Omental fat pad (tissue), 4 donors: Measurements from ENCODE around the gene AHRR. TPM values are rescaled to one million over a fixed set of nuclear protein-coding genes. Genes with fewer than 3 reads are reported as not detected.
"Not testable (repeated sequence)": the region's sequence is repeated elsewhere in the genome, so short reads cannot be mapped to it uniquely, and the experiment has no call there.

Experiments
- ATAC-seq: fragments of 150-250 bp; one replicate; pipeline ENCODE4 v1.9.1; 2016; ENCODE audit warnings: mild to moderate bottlenecking, moderate library complexity; ENCODE audit not compliant: low FRiP score
- DNase-seq: peaks from one replicate; pipeline ENCODE4 v3.0.0-alpha.2; 2019; ENCODE audit warnings: low spot score
- CTCF ChIP-seq, 3 donors: fragments of 450-650 bp; IDR thresholded peaks; one replicate each; pipeline ENCODE4 v1.5.1; 2016 to 2017; ENCODE audit warnings: antibody characterized with exemption in 3 of 3, mild to moderate bottlenecking in 3 of 3, moderate library complexity in 2 of 3
- total RNA-seq, 4 donors: library from RNA; depleted of rRNA; stranded (reverse); fragments of >200 nt; gene quantifications; one replicate each; pipeline ENCODE4 v1.1.0, GENCODE V29; 2016

The AHRR gene
- total RNA-seq, 4 donors from 2014 or later, result 0.25 to 2.2 (median 1.6) TPM

- DNase-seq, result no peak
These were observed 56.9 kb downstream of the AHRR start for GRCh38 chr5:378301-378891.

GRCh38 chr5:378976-379742, 57.6 kb downstream of the AHRR start:
- no peak for TF ChIP-seq CTCF (IDR thresholded peaks at IDR 0.05)
- DNase-seq (no peak), ATAC-seq (no peak)

More at GRCh38 chr5:378301-378891, 56.9 kb downstream of the AHRR start:
- ATAC-seq, result no peak
- TF ChIP-seq CTCF (IDR thresholded peaks at IDR 0.05), result no peak

GRCh38 chr5:380701-381309, 59.3 kb downstream of the AHRR start:
- DNase-seq, result no peak
- ATAC-seq, result no peak

GRCh38 chr5:383066-383465, 61.6 kb downstream of the AHRR start:
- ATAC-seq, result no peak
- no peak for TF ChIP-seq CTCF (IDR thresholded peaks at IDR 0.05)
- no peak for DNase-seq

More at GRCh38 chr5:380701-381309, 59.3 kb downstream of the AHRR start:
- no peak for TF ChIP-seq CTCF (IDR thresholded peaks at IDR 0.05)

GRCh38 chr5:383621-384020, 62.1 kb downstream of the AHRR start:
- TF ChIP-seq CTCF (IDR thresholded peaks at IDR 0.05), result no peak
- ATAC-seq, result no peak
- no peak for DNase-seq

- DNase-seq, ATAC-seq: not testable (repeated sequence)
These were observed 63.1 kb downstream of the AHRR start for GRCh38 chr5:384576-384975.

- DNase-seq (no peak), ATAC-seq (no peak)
- no peak for TF ChIP-seq CTCF (IDR thresholded peaks at IDR 0.05)
These were observed 63.8 kb downstream of the AHRR start for GRCh38 chr5:385321-385720.
